NCI-H2029 (cell line): ENCODE measurements around the gene NUCB2.
"Not testable (repeated sequence)": the region's sequence is repeated elsewhere in the genome, so short reads cannot be mapped to it uniquely, and the experiment has no call there.

Source experiments
- DNase-seq: peaks from one replicate; lab custom pipeline; 2025; lab: John Stamatoyannopoulos, UW

The NUCB2 gene

GRCh38 chr11:17276236-17277023, at the start of gene NUCB2:
NUCB2 (plus strand) TSS chr11:17276739; CDS start chr11:17295324, 18,585 bp downstream.
- DNase-seq: peak; percentile 97

DNA sequence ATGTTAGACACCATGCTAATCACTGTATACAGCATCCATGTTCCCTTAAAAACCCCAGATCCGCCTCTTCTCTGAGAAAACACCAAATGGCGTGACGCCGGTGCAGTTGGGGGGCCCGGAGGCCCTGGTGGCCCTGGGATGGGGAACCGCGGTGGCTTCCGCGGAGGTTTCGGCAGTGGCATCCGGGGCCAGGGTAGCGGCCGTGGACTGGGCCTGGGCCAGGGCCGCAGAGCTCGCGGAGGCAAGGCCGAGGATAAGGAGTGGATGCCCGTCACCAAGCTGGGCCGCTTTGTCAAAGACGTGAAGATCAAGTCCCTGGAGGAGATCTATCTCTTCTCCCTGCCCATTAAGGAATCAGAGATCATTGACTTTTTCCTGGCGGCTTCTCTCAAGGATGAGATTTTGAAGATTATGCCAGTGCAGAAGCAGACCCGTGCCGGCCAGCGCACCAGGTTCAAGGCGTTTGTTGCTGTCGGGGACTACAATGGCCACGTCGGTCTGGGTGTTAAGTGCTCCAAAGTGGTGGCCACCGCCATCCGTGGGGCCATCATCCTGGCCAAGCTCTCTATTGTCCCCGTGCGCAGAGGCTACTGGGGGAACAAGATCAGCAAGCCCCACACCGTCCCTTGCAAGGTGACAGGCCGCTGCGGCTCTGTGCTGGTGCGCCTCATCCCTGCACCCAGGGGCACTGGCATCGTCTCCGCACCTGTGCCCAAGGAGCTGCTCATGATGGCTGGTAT, 48.2 kb upstream of the NUCB2 start:
- DNase-seq: not testable (repeated sequence)

DNA sequence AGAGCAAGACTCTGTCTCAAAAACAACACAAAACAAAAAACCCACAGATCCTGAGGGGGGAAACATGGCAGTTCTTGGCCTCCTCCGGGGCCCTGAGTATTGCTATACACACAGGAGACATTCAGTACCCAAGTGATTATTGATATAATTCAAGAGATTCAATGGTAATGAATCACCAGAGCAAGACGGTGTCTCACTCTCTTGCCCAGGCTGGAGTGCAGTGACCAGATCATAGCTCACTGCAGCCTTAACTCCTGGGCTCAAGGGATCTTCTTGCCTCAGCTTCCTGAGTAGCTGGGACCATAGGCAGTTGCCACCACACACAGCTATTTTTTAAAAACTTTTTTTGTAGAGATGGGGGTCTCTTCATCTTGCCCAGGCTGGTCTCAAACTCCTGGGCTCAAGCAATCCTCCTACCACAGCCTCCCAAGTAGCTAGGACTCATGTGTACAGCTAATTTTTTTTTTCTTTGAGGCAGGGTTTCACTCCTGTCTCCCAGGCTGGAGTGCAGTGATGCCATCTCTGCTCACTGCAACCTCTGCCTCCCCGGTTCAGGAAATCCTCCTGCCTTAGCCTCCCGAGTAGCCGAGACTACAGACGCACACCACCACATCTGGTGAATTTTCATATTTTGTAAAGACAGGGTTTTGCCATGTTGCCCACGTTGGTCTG, 46.9 kb upstream of the NUCB2 start:
- DNase-seq: no peak

DNA sequence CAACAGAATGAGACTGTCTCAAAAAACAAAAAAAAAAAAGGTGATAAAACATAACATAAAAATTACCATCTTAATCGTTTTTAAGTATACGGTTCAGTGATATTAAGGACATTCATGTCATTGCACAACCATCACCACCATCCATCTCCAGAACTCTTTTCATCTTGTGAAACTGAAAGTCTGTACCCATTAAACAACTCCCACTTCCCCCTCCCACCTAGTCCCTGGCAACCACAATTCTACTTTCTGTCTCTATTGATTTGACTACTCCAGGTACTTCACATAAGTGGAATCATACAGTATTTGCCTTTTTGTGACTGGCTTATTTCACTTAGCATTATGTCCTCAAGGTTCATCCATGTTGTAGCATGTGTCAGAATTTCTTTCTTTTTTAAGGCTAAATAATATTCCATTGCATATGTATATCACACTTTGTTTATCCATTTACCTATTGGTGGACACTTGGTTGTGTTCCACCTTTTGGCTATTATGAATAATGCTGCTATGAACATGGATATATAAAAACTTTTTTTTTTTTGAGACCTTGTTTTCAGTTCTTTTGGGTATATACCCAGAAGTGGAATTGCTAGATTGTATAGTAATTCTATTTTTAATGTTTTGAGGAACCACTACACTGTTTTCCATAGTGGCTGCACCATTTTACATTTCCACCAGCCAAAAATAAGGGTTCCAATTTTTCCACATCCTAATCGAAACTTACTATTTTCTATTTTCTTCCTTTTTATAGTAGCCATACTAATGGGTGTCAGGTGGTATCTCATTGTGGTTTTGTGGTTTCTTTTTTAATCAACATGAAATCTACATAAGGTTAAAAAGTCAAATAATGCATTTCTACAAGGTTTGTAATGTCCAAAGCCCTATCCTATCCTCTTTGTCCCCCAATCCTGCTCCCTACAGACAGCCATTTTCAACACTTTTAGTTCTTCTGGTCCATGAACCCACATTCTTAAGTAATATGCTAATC, 45.4 kb upstream of the NUCB2 start:
- no peak for DNase-seq

GRCh38 chr11:17233101-17233500, 43.4 kb upstream of the NUCB2 start:
- no peak for DNase-seq

GRCh38 chr11:17238377-17238776, 38.2 kb upstream of the NUCB2 start:
- DNase-seq: no peak

GRCh38 chr11:17239927-17240326, 36.6 kb upstream of the NUCB2 start:
- not testable (repeated sequence) for DNase-seq

GRCh38 chr11:17240780-17241179, 35.8 kb upstream of the NUCB2 start:
- DNase-seq: no peak

DNA sequence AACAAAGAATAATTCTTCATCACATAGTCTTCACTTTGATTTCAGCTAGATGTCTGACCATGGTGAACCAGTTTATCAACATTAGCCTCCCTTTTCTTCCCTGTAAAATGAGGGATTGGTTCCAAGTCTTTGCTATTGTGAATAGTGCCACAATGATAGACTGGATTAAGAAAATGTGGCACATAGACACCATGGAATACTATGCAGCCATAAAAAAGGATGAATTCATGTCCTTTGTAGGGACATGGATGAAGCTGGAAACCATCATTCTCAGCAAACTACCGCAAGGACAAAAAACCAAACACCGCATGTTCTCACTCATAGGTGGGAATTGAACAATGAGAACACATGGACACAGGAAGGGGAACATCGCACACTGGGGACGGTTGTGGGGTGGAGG, 33.6 kb upstream of the NUCB2 start:
- DNase-seq: not testable (repeated sequence)

- no peak for DNase-seq
Measured at GRCh38 chr11:17244046-17244445, 32.5 kb upstream of the NUCB2 start.

DNA sequence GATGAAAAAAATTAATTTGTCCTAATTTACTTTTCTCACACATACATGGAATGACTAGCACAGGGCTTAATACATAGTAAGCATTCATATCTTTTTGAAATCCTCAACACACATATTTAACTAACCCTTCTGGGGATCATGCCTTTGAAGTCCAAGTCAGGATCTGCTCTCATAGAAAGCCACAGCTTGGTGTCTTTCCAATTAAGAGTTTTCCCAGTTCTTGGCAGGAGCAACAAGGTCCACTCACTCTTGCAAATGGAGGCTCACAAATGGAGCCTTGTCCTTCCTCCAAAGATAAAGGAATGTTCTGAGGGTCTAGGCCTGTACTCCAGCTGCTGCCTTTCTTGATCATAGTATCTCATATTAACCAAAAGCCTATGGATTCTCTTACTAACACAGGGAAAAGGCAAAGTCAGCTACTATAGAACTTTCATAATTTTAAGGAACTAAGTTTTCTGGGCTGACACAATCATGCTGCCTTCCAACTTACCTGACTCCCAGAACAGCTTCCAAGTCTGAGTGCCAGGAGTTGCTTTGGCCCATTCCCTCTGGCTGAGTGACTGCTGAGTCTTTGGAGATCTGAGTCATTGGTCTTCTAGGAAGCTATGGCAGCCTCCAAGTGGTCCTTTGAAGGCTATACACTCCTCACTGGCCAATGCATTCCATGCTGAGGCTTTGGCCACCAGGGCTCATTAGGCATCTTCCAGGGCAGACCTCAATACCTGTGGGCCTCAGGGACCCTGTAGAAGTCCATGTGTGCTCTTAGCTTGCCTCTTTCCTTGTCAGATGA, 25.8 kb upstream of the NUCB2 start:
- DNase-seq: no peak

GRCh38 chr11:17252704-17253103, 23.8 kb upstream of the NUCB2 start:
- no peak for DNase-seq

- DNase-seq: no peak
Measured at GRCh38 chr11:17256512-17256911, 20.0 kb upstream of the NUCB2 start.

GRCh38 chr11:17257196-17257595, 19.3 kb upstream of the NUCB2 start:
- DNase-seq: no peak

DNA sequence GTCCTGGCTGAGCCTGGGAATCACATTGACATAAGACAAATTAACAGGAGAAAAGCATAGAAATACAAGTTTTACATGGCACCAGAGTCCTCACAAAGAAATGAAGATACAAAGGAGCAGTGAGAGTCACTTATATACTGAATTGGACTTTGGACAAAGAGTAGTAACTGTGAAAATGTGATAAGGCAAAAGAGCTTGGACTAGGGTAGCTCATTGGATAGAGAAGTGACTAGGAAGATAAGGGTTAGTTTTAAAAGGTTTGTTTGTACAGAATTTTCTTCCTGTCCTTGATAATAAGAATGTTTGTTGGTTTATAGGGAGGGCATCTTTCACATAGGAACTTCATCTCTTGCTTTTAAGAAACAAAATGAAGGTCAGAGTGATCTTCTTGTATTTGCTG, 17.9 kb upstream of the NUCB2 start:
- DNase-seq: no peak

DNA sequence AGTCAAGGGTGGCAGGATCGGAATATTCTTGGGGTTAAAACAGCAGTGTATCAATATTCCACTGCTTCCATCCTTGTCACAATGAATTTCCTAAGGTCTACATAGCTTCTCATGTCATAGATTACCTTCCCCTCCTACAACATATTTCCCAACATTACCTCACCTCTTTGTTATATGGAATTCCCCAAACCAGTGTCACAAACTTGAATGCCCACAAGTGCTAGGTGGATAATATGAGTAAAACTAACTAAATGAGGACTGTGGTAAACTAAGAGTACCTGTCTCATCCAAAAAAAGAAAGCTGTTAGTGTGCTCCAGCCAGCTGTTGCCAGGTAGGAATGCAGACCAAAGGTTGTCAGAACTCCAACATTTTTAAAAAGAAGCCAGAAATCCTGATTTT, 17.0 kb upstream of the NUCB2 start:
- DNase-seq: no peak

- no peak for DNase-seq
Measured at GRCh38 chr11:17260020-17260419, 16.5 kb upstream of the NUCB2 start.

GRCh38 chr11:17263769-17264168, 12.8 kb upstream of the NUCB2 start:
- no peak for DNase-seq

DNA sequence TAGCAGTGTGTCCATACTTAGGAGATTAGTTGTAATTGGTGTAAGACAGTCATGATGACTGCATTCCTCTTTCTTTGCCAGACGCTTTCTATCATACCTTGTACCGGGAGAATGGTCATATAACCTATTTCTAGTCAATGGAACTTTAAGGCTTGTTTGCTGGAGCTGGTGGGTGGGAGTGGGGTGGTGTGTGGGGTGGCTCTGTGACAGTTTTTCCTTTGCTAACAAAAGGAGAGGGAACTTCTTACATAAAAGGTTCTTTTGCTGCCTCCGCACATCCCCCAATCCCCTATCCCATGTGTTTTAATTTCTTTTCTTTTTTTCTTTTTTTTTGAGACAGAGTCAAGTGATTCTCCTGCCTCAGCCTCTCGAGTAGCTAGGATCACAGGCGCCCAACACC, 9.8 kb upstream of the NUCB2 start:
- no peak for DNase-seq

- DNase-seq: no peak
Measured at GRCh38 chr11:17267576-17267975, 9.0 kb upstream of the NUCB2 start.

- not testable (repeated sequence) for DNase-seq
Measured at GRCh38 chr11:17268500-17268899, 8.0 kb upstream of the NUCB2 start.
